Brain microvascular endothelial cell (primary cell): ENCODE measurements around the gene GPANK1.

Source experiments
- DNase-seq: peaks from one replicate; pipeline ENCODE4 v3.0.0-alpha.2; 2020
- H3K27ac ChIP-seq: fragments of 250-450 bp; sonication (Bioruptor Pico); 2 replicates; pipeline ENCODE4 v1.5.1; 2020; ENCODE audit warnings: mild to moderate bottlenecking, moderate library complexity
- H3K27me3 ChIP-seq: fragments of 250-450 bp; sonication (Bioruptor Pico); replicated peaks from 2 replicates; pipeline ENCODE4 v1.5.1; 2020; ENCODE audit warnings: mild to moderate bottlenecking
- H3K36me3 ChIP-seq: fragments of 250-450 bp; sonication (Bioruptor Pico); replicated peaks from 2 replicates; pipeline ENCODE4 v1.5.1; 2020; ENCODE audit warnings: mild to moderate bottlenecking
- H3K4me3 ChIP-seq: 2 replicates; pipeline ENCODE4 v1.5.1; 2011; ENCODE audit warnings: low read depth, mild to moderate bottlenecking, control low read depth, low read length, moderate library complexity
- in situ Hi-C: cut with HindIII; loops from 2 replicates; pipeline ENCODE4 v1.10.0; 2017; ENCODE audit warnings: low sequenced_read_pairs, low pct_ligation_motif_present
- TF ChIP-seq, protein P1 (sequence below): IDR thresholded peaks from 2 replicates; pipeline ENCODE4 v1.5.1; 2011; ENCODE audit warnings: low read depth, mild to moderate bottlenecking, moderate library complexity, low read length, control low read depth, inconsistent platforms; ENCODE audit errors: missing control alignments

GPANK1 gene

DNA sequence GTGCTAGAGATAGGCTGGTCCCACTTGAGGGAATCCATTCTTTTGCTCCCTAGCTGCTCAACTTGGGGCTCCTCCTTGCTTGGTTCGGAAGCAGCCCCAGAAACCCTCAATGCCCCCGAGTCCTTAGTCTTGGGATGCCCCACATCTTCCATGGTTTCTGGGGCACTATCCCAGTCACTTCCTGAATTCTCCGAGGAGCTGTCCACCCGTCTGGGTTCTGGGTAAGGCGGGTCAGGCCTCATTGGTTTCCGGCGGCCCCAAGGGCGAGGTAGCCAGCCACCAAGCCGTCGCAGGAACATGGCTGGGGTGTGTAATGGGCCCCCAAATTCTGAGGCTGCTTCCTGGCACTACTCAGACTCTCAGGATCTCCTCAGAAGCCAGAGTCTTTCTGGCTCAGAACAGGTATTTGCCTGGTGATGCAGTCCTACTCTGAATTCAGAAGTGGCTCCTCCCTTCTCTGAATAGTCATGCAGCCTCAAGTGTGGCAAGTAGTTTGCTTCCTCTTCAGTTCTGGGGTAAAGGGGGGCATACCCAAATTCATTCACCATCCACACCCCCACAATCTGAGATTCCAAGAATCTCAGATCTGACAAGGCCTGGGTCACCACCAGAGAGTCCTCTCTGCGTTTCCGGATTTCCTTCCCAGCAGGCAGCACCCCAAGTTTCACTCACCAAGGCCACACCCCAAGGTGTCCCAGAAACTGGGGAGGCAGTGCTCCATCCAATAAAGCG lies 5.0 kb downstream of the GPANK1 start:
- in situ Hi-C loops, result no loop called here

DNA sequence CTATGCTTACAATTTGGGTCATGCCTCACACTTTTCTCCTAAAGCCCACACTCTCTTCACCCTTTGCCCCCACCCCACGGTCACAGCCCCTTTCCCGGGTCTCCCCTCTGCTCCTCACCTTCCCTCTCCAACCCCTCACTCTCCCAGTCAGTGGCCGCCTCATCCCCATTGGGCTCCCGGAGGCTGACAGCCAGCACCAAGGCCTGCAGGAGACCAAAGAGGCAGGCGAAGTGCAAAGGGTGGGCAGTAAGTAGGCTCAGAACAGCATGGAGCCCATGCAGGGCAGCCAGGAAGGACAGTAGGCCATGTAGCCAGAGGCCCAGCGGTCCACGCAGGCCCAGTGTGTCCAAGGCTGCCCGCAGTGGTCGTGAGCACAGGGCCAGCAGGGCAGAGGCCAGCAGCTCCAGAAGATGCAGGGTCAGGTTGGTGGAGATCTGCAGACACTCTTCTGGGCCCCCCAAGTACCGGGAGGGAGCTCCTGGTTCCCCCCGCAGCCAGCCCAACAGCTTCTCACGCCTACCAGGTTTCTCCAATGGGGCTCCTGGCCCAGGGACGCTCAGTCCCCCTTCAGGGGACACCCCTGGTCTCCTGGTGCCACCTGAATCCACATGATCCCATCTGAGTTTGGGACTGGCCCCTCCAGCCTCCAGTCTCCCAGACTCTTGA lies 5.7 kb downstream of the GPANK1 start:
- Histone ChIP-seq H3K36me3 (peaks cover 9% of the 10 kb centered on the region), H3K27me3 (no peaks in the 10 kb centered on the region), H3K4me3 (peak overlapping the region; percentile 87), H3K27ac (no peak overlapping the region)
- no peak for DNase-seq
- TF ChIP-seq, protein P1, sequence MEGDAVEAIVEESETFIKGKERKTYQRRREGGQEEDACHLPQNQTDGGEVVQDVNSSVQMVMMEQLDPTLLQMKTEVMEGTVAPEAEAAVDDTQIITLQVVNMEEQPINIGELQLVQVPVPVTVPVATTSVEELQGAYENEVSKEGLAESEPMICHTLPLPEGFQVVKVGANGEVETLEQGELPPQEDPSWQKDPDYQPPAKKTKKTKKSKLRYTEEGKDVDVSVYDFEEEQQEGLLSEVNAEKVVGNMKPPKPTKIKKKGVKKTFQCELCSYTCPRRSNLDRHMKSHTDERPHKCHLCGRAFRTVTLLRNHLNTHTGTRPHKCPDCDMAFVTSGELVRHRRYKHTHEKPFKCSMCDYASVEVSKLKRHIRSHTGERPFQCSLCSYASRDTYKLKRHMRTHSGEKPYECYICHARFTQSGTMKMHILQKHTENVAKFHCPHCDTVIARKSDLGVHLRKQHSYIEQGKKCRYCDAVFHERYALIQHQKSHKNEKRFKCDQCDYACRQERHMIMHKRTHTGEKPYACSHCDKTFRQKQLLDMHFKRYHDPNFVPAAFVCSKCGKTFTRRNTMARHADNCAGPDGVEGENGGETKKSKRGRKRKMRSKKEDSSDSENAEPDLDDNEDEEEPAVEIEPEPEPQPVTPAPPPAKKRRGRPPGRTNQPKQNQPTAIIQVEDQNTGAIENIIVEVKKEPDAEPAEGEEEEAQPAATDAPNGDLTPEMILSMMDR, result no peak
- in situ Hi-C loops, result no loop called here

More for the DNA sequence above, 5.0 kb downstream of the GPANK1 start:
- Histone ChIP-seq H3K27ac (peak overlapping the region; percentile 43), H3K27me3 (no peaks in the 10 kb centered on the region), H3K4me3 (peak overlapping the region; percentile 87), H3K36me3 (peaks cover 9% of the 10 kb centered on the region)
- TF ChIP-seq, protein P1, result no peak
- DNase-seq, result no peak

DNA sequence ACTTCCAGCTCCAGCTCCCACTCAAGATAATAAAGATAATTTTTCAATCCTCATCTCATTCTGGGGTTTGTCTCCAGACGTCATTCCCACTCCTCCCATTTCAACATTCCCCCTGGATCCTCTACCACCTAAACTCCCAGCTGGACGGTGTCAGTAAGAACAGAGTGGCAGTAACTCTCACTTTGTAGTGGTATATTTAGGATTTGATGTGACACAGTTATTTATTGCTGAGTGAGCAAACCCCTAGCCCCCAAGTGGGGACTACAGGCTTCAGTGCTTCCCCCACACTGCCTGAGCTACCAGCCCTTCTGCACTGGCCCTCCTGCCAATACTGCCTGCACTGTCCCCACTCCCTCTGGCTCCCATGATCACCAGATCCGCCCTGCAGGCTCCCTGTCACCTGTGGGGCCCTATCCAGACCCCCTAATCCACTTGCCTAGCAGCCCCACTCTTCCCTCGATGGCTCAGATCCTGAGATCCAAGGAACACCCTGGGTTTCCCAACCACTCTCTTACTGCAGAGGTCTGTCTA lies 6.6 kb downstream of the GPANK1 start:
- Histone ChIP-seq H3K27ac (no peak overlapping the region), H3K36me3 (peaks cover 9% of the 10 kb centered on the region), H3K27me3 (no peaks in the 10 kb centered on the region), H3K4me3 (no peak overlapping the region)
- in situ Hi-C loops, result no loop called here
- TF ChIP-seq, protein P1, result no peak
- DNase-seq, result no peak

DNA sequence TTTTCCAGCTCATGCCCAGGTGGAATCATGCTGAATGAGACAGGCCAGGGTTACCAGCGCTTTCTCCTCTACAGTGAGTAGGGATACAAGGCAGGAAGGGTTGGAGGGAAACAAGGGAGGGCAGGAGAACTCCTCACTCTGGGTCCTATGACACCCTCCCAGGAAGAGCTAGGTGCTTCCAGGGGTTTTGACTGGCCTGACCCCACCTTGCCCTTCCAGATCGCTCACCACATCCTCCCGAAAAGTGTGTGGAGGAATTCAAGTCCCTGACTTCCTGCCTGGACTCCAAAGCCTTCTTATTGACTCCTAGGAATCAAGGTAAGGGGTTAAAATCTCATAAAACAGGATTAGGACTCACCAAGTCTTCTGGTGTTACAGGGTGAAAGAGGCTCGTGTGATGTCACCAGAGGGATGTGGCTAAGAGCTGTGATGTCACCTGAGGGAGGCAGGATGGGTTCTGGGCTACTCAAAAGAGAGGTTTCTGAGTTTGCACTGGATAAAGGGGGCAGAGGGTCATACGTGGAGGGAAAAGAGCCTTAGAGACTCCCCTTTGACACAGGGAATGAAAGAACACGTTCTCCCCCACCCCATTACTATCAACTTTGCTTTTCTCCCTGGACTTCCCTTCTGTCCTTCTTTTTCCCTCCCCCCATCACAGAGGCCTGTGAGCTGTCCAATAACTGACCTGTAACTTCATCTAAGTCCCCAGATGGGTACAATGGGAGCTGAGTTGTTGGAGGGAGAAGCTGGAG lies 7.2 kb downstream of the GPANK1 start:
- Histone ChIP-seq H3K4me3 (no peak overlapping the region), H3K36me3 (peaks cover 9% of the 10 kb centered on the region), H3K27ac (no peak overlapping the region), H3K27me3 (no peaks in the 10 kb centered on the region)
- no peak for DNase-seq
- in situ Hi-C loops, result no loop called here
- TF ChIP-seq, protein P1, result no peak

DNA sequence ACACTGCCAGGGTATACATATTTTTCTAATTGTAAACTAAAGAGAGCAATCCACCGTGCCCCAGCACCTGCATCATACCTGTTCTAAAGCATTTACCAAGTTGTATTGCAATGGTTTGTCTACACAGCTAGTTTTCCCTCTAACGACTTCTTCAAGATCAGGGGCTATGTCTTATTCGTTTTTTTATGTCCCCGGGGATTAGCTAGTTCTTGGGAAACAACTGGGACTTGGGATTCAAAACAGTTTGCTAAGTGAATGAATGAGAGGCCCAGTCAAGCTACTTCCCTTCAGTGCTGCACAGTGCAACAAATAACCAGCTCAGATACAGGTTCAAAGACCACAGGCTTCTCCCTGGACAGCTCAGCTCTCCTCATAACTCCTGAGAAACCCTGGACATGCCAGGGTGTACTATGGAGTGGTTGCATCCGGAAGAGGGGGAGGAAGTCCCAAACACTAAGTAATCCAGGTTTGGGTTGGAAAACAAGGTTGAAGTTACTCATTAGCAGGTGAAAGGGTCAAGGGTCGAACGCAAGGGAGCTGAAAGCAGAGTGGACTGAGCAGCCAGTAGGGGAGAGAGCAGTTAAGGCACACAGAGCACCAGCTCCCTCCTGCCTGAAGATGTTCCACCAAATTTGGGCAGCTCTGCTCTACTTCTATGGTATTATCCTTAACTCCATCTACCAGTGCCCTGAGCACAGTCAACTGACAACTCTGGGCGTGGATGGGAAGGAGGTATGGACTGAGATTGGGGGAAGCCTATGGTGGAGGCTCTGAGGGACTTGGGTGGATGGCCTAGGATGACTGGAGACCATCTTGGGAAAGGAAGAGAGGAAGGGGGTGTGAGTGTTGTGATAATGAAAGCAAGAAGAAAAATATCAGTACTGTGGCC lies 9.2 kb downstream of the GPANK1 start, which contains the start of gene APOM:
TSS of gene APOM (plus strand) at position 546 of the 889 bp plus-strand sequence. CDS start at position 619, 73 bp downstream.
- TF ChIP-seq, protein P1, result no peak
- Histone ChIP-seq H3K4me3 (no peak within 1 kb of the TSS), H3K27ac (no peak within 1 kb of the TSS), H3K36me3 (peaks cover 2% of the 10 kb centered on the region), H3K27me3 (no peaks in the 10 kb centered on the region)
- no peak for DNase-seq
- in situ Hi-C loops, result no loop called here
